Transverse colon (tissue), 3 donors: ENCODE data around the gene PRMT6.

Experiments
- CTCF ChIP-seq, 5 experiments: fragments of 200-600 bp in 3 of 5; fragments of 450-650 bp in 2 of 5; sonication (generic) in 3 of 5; IDR thresholded peaks; 1 replicate in 2 of 5; 2 replicates in 3 of 5; pipeline ENCODE4 v1.5.1; 2016 to 2017; ENCODE audit warnings: antibody characterized with exemption in 5 of 5, inconsistent platforms in 3 of 5, mild to moderate bottlenecking in 2 of 5, moderate library complexity in 1 of 5
- EP300 ChIP-seq: sonication (generic); formaldehyde crosslinking; IDR thresholded peaks from one replicate; pipeline ENCODE4 v1.6.1; 2017; ENCODE audit warnings: antibody characterized with exemption, low read depth
- POLR2A ChIP-seq: fragments of 450-650 bp; IDR thresholded peaks from one replicate; pipeline ENCODE4 v1.6.1; 2016; ENCODE audit warnings: antibody characterized with exemption, mild to moderate bottlenecking, moderate library complexity

- TF ChIP-seq CTCF (IDR thresholded peaks at IDR 0.05): no peak
- TF ChIP-seq POLR2A: no peak
- TF ChIP-seq EP300: no peak
Observed at GRCh38 chr1:107058245-107059032, 2.0 kb downstream of the PRMT6 start.
